ENCODE data around the gene IGFN1. TPM values are rescaled to one million over a fixed set of nuclear protein-coding genes. Genes with fewer than 3 reads are reported as not detected.

IGFN1 gene
- total and polyA plus RNA-seq, 10 of the 15 experiments (the other 5 are each of a cell fraction or from before 2014, with no cell fraction given) = not detected

DNA sequence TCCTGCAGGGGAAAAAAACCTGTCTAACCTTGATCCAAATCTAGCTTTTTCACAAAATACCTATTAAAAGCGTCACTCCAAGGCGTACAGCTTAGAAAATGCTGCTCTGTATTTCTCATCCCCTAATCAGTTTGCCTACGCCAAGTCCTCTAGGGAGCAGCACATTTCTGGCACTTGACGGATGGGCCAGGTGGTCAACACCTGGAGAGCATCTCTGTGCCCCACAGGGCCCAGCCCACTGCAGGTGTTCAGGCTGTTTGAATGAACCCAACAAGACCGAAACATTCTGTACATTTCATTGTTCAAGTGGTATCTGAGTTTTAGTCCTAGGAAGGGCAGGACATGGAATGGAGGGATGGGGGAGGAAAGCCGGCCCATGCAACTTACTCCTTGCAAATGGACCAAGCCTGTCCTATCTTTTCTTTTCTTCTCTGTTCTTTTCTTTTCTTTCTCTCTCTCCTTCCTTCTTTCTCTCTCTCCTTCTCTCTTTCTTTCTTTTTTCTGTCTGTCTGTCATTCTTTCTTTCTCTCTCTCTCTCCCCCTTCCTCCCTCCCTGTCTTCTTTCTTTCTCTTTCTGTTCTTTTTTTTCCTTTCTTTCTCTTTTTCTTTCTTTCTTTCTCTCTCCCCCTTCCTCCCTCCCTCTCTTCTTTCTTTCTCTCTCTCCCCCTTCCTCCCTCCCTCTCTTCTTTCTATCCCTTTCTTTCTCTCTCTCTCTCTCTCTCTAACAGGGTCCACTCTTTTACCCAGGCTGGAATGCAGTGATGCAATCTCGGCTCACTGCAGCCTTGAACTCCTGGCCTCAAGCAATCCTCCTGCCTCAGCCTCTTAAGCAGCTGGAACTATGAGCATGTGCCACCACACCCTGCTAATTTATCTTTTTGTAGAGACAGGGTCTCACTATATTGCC lies 29.1 kb downstream of the IGFN1 start:
- in situ Hi-C loops (cut with MboI) = no loop called here
- H3K9ac ChIP-seq (ENCODE audit: control insufficient read depth, insufficient read depth, low read length) = no peak overlapping the region
- intact Hi-C loops (cut with micrococcal nuclease; ENCODE audit: unreplicated experiment) = loop anchor here (10.0 kb wide), 1 partner anchor 135 kb away; no protein-coding TSS in a partner anchor
- ChIA-PET SMC1A (ENCODE audit: uncharacterized antibody, unreplicated experiment) (interaction anchor here (0.6 kb wide), 1 partner anchor 654 kb away, joined by 3 read pairs; no protein-coding TSS in a partner anchor), RAD21 (ENCODE audit: unreplicated experiment) (no interaction called here), CTCF (interaction anchor here (0.8 to 1.8 kb wide), 4 partner anchors 19 to 168 kb away, joined by 3 to 4 read pairs (median 4); no protein-coding TSS in a partner anchor), POLR2A (no interaction called here)
- no peak overlapping the region for H3K4me2 ChIP-seq (ENCODE audit: control insufficient read depth, insufficient read depth)
- ATAC-seq = no peak
- DNase-seq (ENCODE audit: low read depth, low spot score) = no peak
- no TSS peak for BruUV-seq (replicated peaks)
- no peaks in the 10 kb centered on the region for H3K9me3 ChIP-seq (replicated peaks; ENCODE audit: control insufficient read depth, insufficient read depth, low read length)
- H3K79me2 ChIP-seq (ENCODE audit: control insufficient read depth, insufficient read depth, low read length) = no peaks in the 10 kb centered on the region
- no peaks in the 10 kb centered on the region for H3K4me1 ChIP-seq (ENCODE audit: control insufficient read depth, insufficient read depth, low read length)
- H3K27ac ChIP-seq (ENCODE audit: control insufficient read depth, insufficient read depth) = no peak overlapping the region
- H2AFZ ChIP-seq (ENCODE audit: control insufficient read depth, low read depth, low read length) = no peak overlapping the region
- H4K20me1 ChIP-seq (ENCODE audit: control insufficient read depth, insufficient read depth) = peaks cover 4% of the 10 kb centered on the region; the same call in 1 of the 2 replicates
- 30% methylated on average over 7 of the region's 7 CpGs for WGBS (ENCODE audit: insufficient coverage, insufficient replicate concordance, low lambda C conversion rate, missing lambda C conversion rate)
- no peaks in the 10 kb centered on the region for H3K36me3 ChIP-seq (ENCODE audit: control insufficient read depth in 2 of 2, insufficient read depth in 2 of 2, low read length in 1 of 2)
- peaks cover 0 to 1% of the 10 kb centered on the region in 2 experiments; a peak in 3 of 4 replicates for H3K27me3 ChIP-seq (replicated peaks in 1 of 2; ENCODE audit: control insufficient read depth in 2 of 2, insufficient read depth in 2 of 2, low read length in 1 of 2)
- FAIRE-seq = no peak
- no peak overlapping the region for H3K4me3 ChIP-seq
- TF ChIP-seq SUPT20H (IDR thresholded peaks at IDR 0.05; ENCODE audit: borderline replicate concordance, control insufficient read depth, low read depth, low read length) (no peak), RUNX3 (IDR thresholded peaks at IDR 0.05; ENCODE audit: low read length) (no peak), MEF2B (IDR thresholded peaks at IDR 0.05; ENCODE audit: partially characterized antibody, poor library complexity, severe bottlenecking) (no peak), MYB (IDR thresholded peaks at IDR 0.05; ENCODE audit: borderline replicate concordance, low read depth, low read length) (no peak), EZH2 (IDR thresholded peaks at IDR 0.05; ENCODE audit: borderline replicate concordance, control insufficient read depth, low read depth, low read length) (no peak), ATF3 (IDR thresholded peaks at IDR 0.05; ENCODE audit: borderline replicate concordance, extremely low read depth, low read depth, low read length) (no peak), CEBPB (IDR thresholded peaks at IDR 0.05; ENCODE audit: borderline replicate concordance in 1 of 2, low read depth in 2 of 2, low read length in 2 of 2) (no peak), BACH1 (IDR thresholded peaks at IDR 0.05; ENCODE audit: borderline replicate concordance) (no peak), STAT3 (IDR thresholded peaks at IDR 0.05; ENCODE audit: low read depth, low read length) (no peak), ZBTB4 (CRISPR knock-in tag; IDR thresholded peaks at IDR 0.05) (no peak)
- TF ChIP-seq, protein P1, sequence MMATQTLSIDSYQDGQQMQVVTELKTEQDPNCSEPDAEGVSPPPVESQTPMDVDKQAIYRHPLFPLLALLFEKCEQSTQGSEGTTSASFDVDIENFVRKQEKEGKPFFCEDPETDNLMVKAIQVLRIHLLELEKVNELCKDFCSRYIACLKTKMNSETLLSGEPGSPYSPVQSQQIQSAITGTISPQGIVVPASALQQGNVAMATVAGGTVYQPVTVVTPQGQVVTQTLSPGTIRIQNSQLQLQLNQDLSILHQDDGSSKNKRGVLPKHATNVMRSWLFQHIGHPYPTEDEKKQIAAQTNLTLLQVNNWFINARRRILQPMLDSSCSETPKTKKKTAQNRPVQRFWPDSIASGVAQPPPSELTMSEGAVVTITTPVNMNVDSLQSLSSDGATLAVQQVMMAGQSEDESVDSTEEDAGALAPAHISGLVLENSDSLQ (IDR thresholded peaks at IDR 0.05) = no peak
- TF ChIP-seq, protein P2, sequence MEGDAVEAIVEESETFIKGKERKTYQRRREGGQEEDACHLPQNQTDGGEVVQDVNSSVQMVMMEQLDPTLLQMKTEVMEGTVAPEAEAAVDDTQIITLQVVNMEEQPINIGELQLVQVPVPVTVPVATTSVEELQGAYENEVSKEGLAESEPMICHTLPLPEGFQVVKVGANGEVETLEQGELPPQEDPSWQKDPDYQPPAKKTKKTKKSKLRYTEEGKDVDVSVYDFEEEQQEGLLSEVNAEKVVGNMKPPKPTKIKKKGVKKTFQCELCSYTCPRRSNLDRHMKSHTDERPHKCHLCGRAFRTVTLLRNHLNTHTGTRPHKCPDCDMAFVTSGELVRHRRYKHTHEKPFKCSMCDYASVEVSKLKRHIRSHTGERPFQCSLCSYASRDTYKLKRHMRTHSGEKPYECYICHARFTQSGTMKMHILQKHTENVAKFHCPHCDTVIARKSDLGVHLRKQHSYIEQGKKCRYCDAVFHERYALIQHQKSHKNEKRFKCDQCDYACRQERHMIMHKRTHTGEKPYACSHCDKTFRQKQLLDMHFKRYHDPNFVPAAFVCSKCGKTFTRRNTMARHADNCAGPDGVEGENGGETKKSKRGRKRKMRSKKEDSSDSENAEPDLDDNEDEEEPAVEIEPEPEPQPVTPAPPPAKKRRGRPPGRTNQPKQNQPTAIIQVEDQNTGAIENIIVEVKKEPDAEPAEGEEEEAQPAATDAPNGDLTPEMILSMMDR (IDR thresholded peaks at IDR 0.05 in 2 of 3, conservative IDR thresholded peaks at IDR 0.05 in 1 of 3; ENCODE audit: control insufficient read depth in 2 of 3, extremely low read depth in 1 of 3, insufficient read depth in 1 of 3, low read depth in 3 of 3, low read length in 3 of 3) = no peak
- TF ChIP-seq, protein P3, sequence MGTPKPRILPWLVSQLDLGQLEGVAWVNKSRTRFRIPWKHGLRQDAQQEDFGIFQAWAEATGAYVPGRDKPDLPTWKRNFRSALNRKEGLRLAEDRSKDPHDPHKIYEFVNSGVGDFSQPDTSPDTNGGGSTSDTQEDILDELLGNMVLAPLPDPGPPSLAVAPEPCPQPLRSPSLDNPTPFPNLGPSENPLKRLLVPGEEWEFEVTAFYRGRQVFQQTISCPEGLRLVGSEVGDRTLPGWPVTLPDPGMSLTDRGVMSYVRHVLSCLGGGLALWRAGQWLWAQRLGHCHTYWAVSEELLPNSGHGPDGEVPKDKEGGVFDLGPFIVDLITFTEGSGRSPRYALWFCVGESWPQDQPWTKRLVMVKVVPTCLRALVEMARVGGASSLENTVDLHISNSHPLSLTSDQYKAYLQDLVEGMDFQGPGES (IDR thresholded peaks at IDR 0.05) = no peak

Measured in GM12878 (cell line).